ENCODE measurements around the gene ERCC4. TPM values are rescaled to one million over a fixed set of nuclear protein-coding genes. Genes with fewer than 3 reads are reported as not detected.

Gene ERCC4
- polyA plus RNA-seq, 2 of the 4 experiments (the other 2 are of a cell fraction): 5.9 to 15.1 TPM

GRCh38 chr16:13973321-13974023 is 53.5 kb downstream of the ERCC4 start (continued):
- no peak for TF ChIP-seq RNF2 (IDR thresholded peaks at IDR 0.05; ENCODE audit: borderline replicate concordance, low read depth)
- no peak for TF ChIP-seq HOXB13 (CRISPR knock-in tag; IDR thresholded peaks at IDR 0.05; ENCODE audit: low read depth)
- no peak for TF ChIP-seq SREBF2 (IDR thresholded peaks at IDR 0.05)
- TF ChIP-seq EHMT2 (IDR thresholded peaks at IDR 0.05; ENCODE audit: low read depth): no peak
- TF ChIP-seq ZSCAN20 (CRISPR knock-in tag; IDR thresholded peaks at IDR 0.05): no peak
- no peak for TF ChIP-seq EHF (CRISPR knock-in tag; IDR thresholded peaks at IDR 0.05)
- TF ChIP-seq FOSL2 (IDR thresholded peaks at IDR 0.05): no peak
- no peak for TF ChIP-seq FOSL2 (CRISPR knock-in tag; IDR thresholded peaks at IDR 0.05)

GRCh38 chr16:13977177-13977576 is 57.2 kb downstream of the ERCC4 start:
- ATAC-seq: no peak
- ChIA-PET POLR2A (no interaction called here), CTCF (interaction anchor here (1.0 kb wide), 2 partner anchors 9 to 23 kb away, joined by 3 to 4 read pairs; no protein-coding TSS in a partner anchor)
- DNase-seq (ENCODE audit: low read depth in 1 of 2, low spot score in 1 of 2): no peak
- Histone ChIP-seq H3K4me2 (no peak overlapping the region), H3K9me3 (peaks cover 21% of the 10 kb centered on the region; the same call in 2 of the 3 replicates), H3K4me3 (no peak overlapping the region), H3K4me1 (no peaks in the 10 kb centered on the region), H3K27ac (no peak overlapping the region)
- FAIRE-seq: no peak
- WGBS (ENCODE audit: missing lambda C conversion rate): 92% methylated on average over 6 of the region's 6 CpGs
- TF ChIP-seq ZSCAN20 (CRISPR knock-in tag; IDR thresholded peaks at IDR 0.05) (no peak), HOXB5 (CRISPR knock-in tag; IDR thresholded peaks at IDR 0.05) (no peak), MAFK (IDR thresholded peaks at IDR 0.05; ENCODE audit: partially characterized antibody) (peak; percentile 32), PHF8 (IDR thresholded peaks at IDR 0.05; ENCODE audit: borderline replicate concordance, low read depth) (no peak), MYC (IDR thresholded peaks at IDR 0.05; ENCODE audit: borderline replicate concordance, low read length) (no peak), PBX3 (IDR thresholded peaks at IDR 0.05) (no peak)

GRCh38 chr16:13982451-13982850 is 62.5 kb downstream of the ERCC4 start:
- Histone ChIP-seq H3K4me2 (no peak overlapping the region), H3K9me3 (peaks cover 16% of the 10 kb centered on the region; the same call in 2 of the 3 replicates), H3K4me1 (peaks cover 7% of the 10 kb centered on the region; the same call in 2 of the 3 replicates), H3K4me3 (no peak overlapping the region), H3K27ac (no peak overlapping the region)
- WGBS (ENCODE audit: missing lambda C conversion rate): 90% methylated on average over 3 of the region's 3 CpGs
- ATAC-seq (no peak), FAIRE-seq (no peak), DNase-seq (ENCODE audit: low read depth in 1 of 2, low spot score in 1 of 2) (no peak)
- TF ChIP-seq CEBPB (IDR thresholded peaks at IDR 0.05): no peak
- TF ChIP-seq EP300 (IDR thresholded peaks at IDR 0.05): no peak
- no peak for TF ChIP-seq MYC (IDR thresholded peaks at IDR 0.05; ENCODE audit: borderline replicate concordance, low read length)
- no peak for TF ChIP-seq GATA3 (IDR thresholded peaks at IDR 0.05; ENCODE audit: borderline replicate concordance)
- TF ChIP-seq NPAS2 (CRISPR knock-in tag; IDR thresholded peaks at IDR 0.05; ENCODE audit: borderline replicate concordance): no peak
- no peak for TF ChIP-seq ZNF302 (CRISPR knock-in tag; IDR thresholded peaks at IDR 0.05)
- TF ChIP-seq TFCP2L1 (CRISPR knock-in tag; IDR thresholded peaks at IDR 0.05): no peak
- ChIA-PET CTCF (no interaction called here), POLR2A (no interaction called here)

- H3K4me3 ChIP-seq: no peak overlapping the region
- no peak overlapping the region for H3K4me2 ChIP-seq
- no peak for DNase-seq (ENCODE audit: low read depth in 1 of 2, low spot score in 1 of 2)
- peak overlapping the region in 1 of 2 experiments; percentile 1; a peak in 1 of 6 replicates for H3K27ac ChIP-seq
- CTCF ChIA-PET: no interaction called here
- POLR2A ChIA-PET: no interaction called here
- 73% methylated on average over 5 of the region's 5 CpGs for WGBS (ENCODE audit: missing lambda C conversion rate)
- H3K9me3 ChIP-seq: peaks cover 16% of the 10 kb centered on the region; the same call in 2 of the 3 replicates
- H3K4me1 ChIP-seq: peaks cover 7% of the 10 kb centered on the region; the same call in 2 of the 3 replicates
- FAIRE-seq: no peak
- TF ChIP-seq ESRRA (IDR thresholded peaks at IDR 0.05; ENCODE audit: borderline replicate concordance, low read length) (no peak), HDAC2 (IDR thresholded peaks at IDR 0.05) (no peak), POLR2A (IDR thresholded peaks at IDR 0.05; ENCODE audit: low read length) (no peak), HOXB13 (CRISPR knock-in tag; IDR thresholded peaks at IDR 0.05; ENCODE audit: low read depth) (no peak), RFX5 (IDR thresholded peaks at IDR 0.05) (no peak), TFCP2L1 (CRISPR knock-in tag; IDR thresholded peaks at IDR 0.05) (no peak), ZSCAN20 (CRISPR knock-in tag; IDR thresholded peaks at IDR 0.05) (no peak), EHF (CRISPR knock-in tag; IDR thresholded peaks at IDR 0.05) (no peak), ZC3H11A (IDR thresholded peaks at IDR 0.05) (no peak), HES2 (IDR thresholded peaks at IDR 0.05) (no peak), SMC3 (IDR thresholded peaks at IDR 0.05) (no peak), ATOH8 (CRISPR knock-in tag; IDR thresholded peaks at IDR 0.05; ENCODE audit: low read depth) (no peak), CBX8 (IDR thresholded peaks at IDR 0.05) (no peak), HOXB5 (CRISPR knock-in tag; IDR thresholded peaks at IDR 0.05) (no peak), JUNB (IDR thresholded peaks at IDR 0.05) (no peak), EP300 (IDR thresholded peaks at IDR 0.05) (no peak), USF2 (IDR thresholded peaks at IDR 0.05) (no peak)
- no peak for ATAC-seq
These were observed 63.7 kb downstream of the ERCC4 start for GRCh38 chr16:13983625-13984024.
